ENCODE measurements around the gene CCSER1.
A peak's percentile ranks its signal among the peaks of the same experiment; 100 is the strongest.

The CCSER1 gene

GRCh38 chr4:90148574-90149148 is 21.5 kb downstream of the CCSER1 start:
- no peak for DNase-seq (ENCODE audit: low spot score)
- no peak overlapping the region for H3K23ac ChIP-seq (ENCODE audit: low read depth, low read length, poor library complexity)
- no peak overlapping the region for H3K4me3 ChIP-seq (ENCODE audit: low read length in 2 of 2)
- no peak overlapping the region for H3K18ac ChIP-seq (ENCODE audit: low read length)
- peaks cover 0 to 5% of the 10 kb centered on the region in 2 donors for H3K4me1 ChIP-seq (ENCODE audit: control insufficient read depth in 2 of 2, insufficient read depth in 1 of 2, low read depth in 1 of 2, low read length in 2 of 2)
- H3K9me3 ChIP-seq (replicated peaks in 1 of 2; ENCODE audit: control insufficient read depth in 2 of 2, insufficient read depth in 1 of 2, low read depth in 1 of 2, low read length in 2 of 2) = no peaks in the 10 kb centered on the region
- no CpG with 5 or more reads among the region's 2 CpGs for WGBS, 2 donors (ENCODE audit: extremely low coverage in 2 of 2, insufficient read length in 2 of 2, insufficient replicate concordance in 1 of 2)
- H3K36me3 ChIP-seq (replicated peaks in 1 of 2; ENCODE audit: control insufficient read depth in 2 of 2, insufficient read depth in 2 of 2, low read length in 2 of 2) = no peaks in the 10 kb centered on the region
- no peak overlapping the region for H2BK5ac ChIP-seq (ENCODE audit: low read length)
- no peaks in the 10 kb centered on the region for H3K27me3 ChIP-seq (ENCODE audit: control insufficient read depth in 3 of 3, insufficient read depth in 3 of 3, low read depth in 1 of 3, low read length in 3 of 3)
- no peak overlapping the region for H2AK5ac ChIP-seq (ENCODE audit: low read depth, low read length)
- no peak overlapping the region for H3K9ac ChIP-seq (ENCODE audit: low read depth, low read length, poor library complexity)
- H4K8ac ChIP-seq (ENCODE audit: low read depth, low read length) = no peak overlapping the region
- no peak overlapping the region for H3K4me2 ChIP-seq (ENCODE audit: insufficient read depth, low read length, poor library complexity, severe bottlenecking)
- H2BK120ac ChIP-seq (ENCODE audit: low read depth, low read length) = no peak overlapping the region
- no peak overlapping the region for H4K91ac ChIP-seq (ENCODE audit: low read depth, low read length, poor library complexity)
- no peak overlapping the region for H3K14ac ChIP-seq (ENCODE audit: low read length)
- no peak overlapping the region for H3K27ac ChIP-seq (replicated peaks; ENCODE audit: low read length)
- no peak overlapping the region for H2AFZ ChIP-seq (ENCODE audit: low read length)
- H3K79me1 ChIP-seq (ENCODE audit: low read depth, low read length) = no peaks in the 10 kb centered on the region
- H2BK12ac ChIP-seq (ENCODE audit: low read length) = no peak overlapping the region
- no peak overlapping the region for H3K4ac ChIP-seq (ENCODE audit: low read length)
- H2BK15ac ChIP-seq (ENCODE audit: low read length) = no peak overlapping the region

- no peaks in the 10 kb centered on the region for H3K27me3 ChIP-seq (ENCODE audit: control insufficient read depth in 3 of 3, insufficient read depth in 3 of 3, low read depth in 1 of 3, low read length in 3 of 3)
- no peak overlapping the region for H2BK120ac ChIP-seq (ENCODE audit: low read depth, low read length)
- H2BK15ac ChIP-seq (ENCODE audit: low read length) = no peak overlapping the region
- no peaks in the 10 kb centered on the region for H3K4me1 ChIP-seq (ENCODE audit: control insufficient read depth in 2 of 2, insufficient read depth in 1 of 2, low read depth in 1 of 2, low read length in 2 of 2)
- no peaks in the 10 kb centered on the region for H3K9me3 ChIP-seq (replicated peaks in 1 of 2; ENCODE audit: control insufficient read depth in 2 of 2, insufficient read depth in 1 of 2, low read depth in 1 of 2, low read length in 2 of 2)
- H3K4me3 ChIP-seq (ENCODE audit: low read length in 2 of 2) = no peak overlapping the region
- no peak overlapping the region for H4K8ac ChIP-seq (ENCODE audit: low read depth, low read length)
- no peak overlapping the region for H3K18ac ChIP-seq (ENCODE audit: low read length)
- no peak overlapping the region for H3K27ac ChIP-seq (replicated peaks; ENCODE audit: low read length)
- no peaks in the 10 kb centered on the region for H3K79me1 ChIP-seq (ENCODE audit: low read depth, low read length)
- no peak for DNase-seq (ENCODE audit: low spot score)
- no peak overlapping the region for H3K4ac ChIP-seq (ENCODE audit: low read length)
- H2AK5ac ChIP-seq (ENCODE audit: low read depth, low read length) = no peak overlapping the region
- no peak overlapping the region for H3K14ac ChIP-seq (ENCODE audit: low read length)
- no peak overlapping the region for H3K23ac ChIP-seq (ENCODE audit: low read depth, low read length, poor library complexity)
- H2BK5ac ChIP-seq (ENCODE audit: low read length) = no peak overlapping the region
- no peak overlapping the region for H4K91ac ChIP-seq (ENCODE audit: low read depth, low read length, poor library complexity)
- H2BK12ac ChIP-seq (ENCODE audit: low read length) = no peak overlapping the region
- H2AFZ ChIP-seq (ENCODE audit: low read length) = no peak overlapping the region
- H3K9ac ChIP-seq (ENCODE audit: low read depth, low read length, poor library complexity) = no peak overlapping the region
- no peak overlapping the region for H3K4me2 ChIP-seq (ENCODE audit: insufficient read depth, low read length, poor library complexity, severe bottlenecking)
- no peaks in the 10 kb centered on the region for H3K36me3 ChIP-seq (replicated peaks in 1 of 2; ENCODE audit: control insufficient read depth in 2 of 2, insufficient read depth in 2 of 2, low read length in 2 of 2)
Observed at GRCh38 chr4:90152024-90152423, 24.8 kb downstream of the CCSER1 start.

GRCh38 chr4:90159193-90159592 is 32.0 kb downstream of the CCSER1 start:
- no peak overlapping the region for H2AK5ac ChIP-seq (ENCODE audit: low read depth, low read length)
- H2BK120ac ChIP-seq (ENCODE audit: low read depth, low read length) = no peak overlapping the region
- no peaks in the 10 kb centered on the region for H3K36me3 ChIP-seq (replicated peaks in 1 of 2; ENCODE audit: control insufficient read depth in 2 of 2, insufficient read depth in 2 of 2, low read length in 2 of 2)
- H4K8ac ChIP-seq (ENCODE audit: low read depth, low read length) = no peak overlapping the region
- H3K23ac ChIP-seq (ENCODE audit: low read depth, low read length, poor library complexity) = no peak overlapping the region
- no peak overlapping the region for H3K14ac ChIP-seq (ENCODE audit: low read length)
- no peak overlapping the region for H2BK15ac ChIP-seq (ENCODE audit: low read length)
- H3K9ac ChIP-seq (ENCODE audit: low read depth, low read length, poor library complexity) = no peak overlapping the region
- H2AFZ ChIP-seq (ENCODE audit: low read length) = no peak overlapping the region
- H3K27ac ChIP-seq (replicated peaks; ENCODE audit: low read length) = no peak overlapping the region
- no peak overlapping the region for H4K91ac ChIP-seq (ENCODE audit: low read depth, low read length, poor library complexity)
- no peak overlapping the region for H3K4me2 ChIP-seq (ENCODE audit: insufficient read depth, low read length, poor library complexity, severe bottlenecking)
- H3K27me3 ChIP-seq (ENCODE audit: control insufficient read depth in 3 of 3, insufficient read depth in 3 of 3, low read depth in 1 of 3, low read length in 3 of 3) = no peaks in the 10 kb centered on the region
- no peak overlapping the region for H3K4me3 ChIP-seq (ENCODE audit: low read length in 2 of 2)
- no peak overlapping the region for H2BK12ac ChIP-seq (ENCODE audit: low read length)
- no peak overlapping the region for H2BK5ac ChIP-seq (ENCODE audit: low read length)
- H3K4ac ChIP-seq (ENCODE audit: low read length) = no peak overlapping the region
- WGBS, 2 donors (ENCODE audit: extremely low coverage in 2 of 2, insufficient read length in 2 of 2, insufficient replicate concordance in 1 of 2) = no CpG with 5 or more reads among the region's 1 CpG
- no peaks in the 10 kb centered on the region for H3K4me1 ChIP-seq (ENCODE audit: control insufficient read depth in 2 of 2, insufficient read depth in 1 of 2, low read depth in 1 of 2, low read length in 2 of 2)
- H3K79me1 ChIP-seq (ENCODE audit: low read depth, low read length) = no peaks in the 10 kb centered on the region
- no peak for DNase-seq (ENCODE audit: low spot score)
- H3K9me3 ChIP-seq (replicated peaks in 1 of 2; ENCODE audit: control insufficient read depth in 2 of 2, insufficient read depth in 1 of 2, low read depth in 1 of 2, low read length in 2 of 2) = no peaks in the 10 kb centered on the region
- no peak overlapping the region for H3K18ac ChIP-seq (ENCODE audit: low read length)

GRCh38 chr4:90160044-90160443 is 32.9 kb downstream of the CCSER1 start:
- H3K4me2 ChIP-seq (ENCODE audit: insufficient read depth, low read length, poor library complexity, severe bottlenecking) = no peak overlapping the region
- H3K27ac ChIP-seq (replicated peaks; ENCODE audit: low read length) = no peak overlapping the region
- H2BK15ac ChIP-seq (ENCODE audit: low read length) = no peak overlapping the region
- no peak overlapping the region for H3K9ac ChIP-seq (ENCODE audit: low read depth, low read length, poor library complexity)
- H3K4ac ChIP-seq (ENCODE audit: low read length) = no peak overlapping the region
- H3K14ac ChIP-seq (ENCODE audit: low read length) = peak overlapping the region; percentile 71
- H3K4me1 ChIP-seq (ENCODE audit: control insufficient read depth in 2 of 2, insufficient read depth in 1 of 2, low read depth in 1 of 2, low read length in 2 of 2) = no peaks in the 10 kb centered on the region
- H4K8ac ChIP-seq (ENCODE audit: low read depth, low read length) = no peak overlapping the region
- no peak overlapping the region for H3K4me3 ChIP-seq (ENCODE audit: low read length in 2 of 2)
- no peaks in the 10 kb centered on the region for H3K79me1 ChIP-seq (ENCODE audit: low read depth, low read length)
- no peak for DNase-seq (ENCODE audit: low spot score)
- no peaks in the 10 kb centered on the region for H3K36me3 ChIP-seq (replicated peaks in 1 of 2; ENCODE audit: control insufficient read depth in 2 of 2, insufficient read depth in 2 of 2, low read length in 2 of 2)
- H2AK5ac ChIP-seq (ENCODE audit: low read depth, low read length) = no peak overlapping the region
- no CpG with 5 or more reads among the region's 1 CpG for WGBS, 2 donors (ENCODE audit: extremely low coverage in 2 of 2, insufficient read length in 2 of 2, insufficient replicate concordance in 1 of 2)
- no peak overlapping the region for H2BK120ac ChIP-seq (ENCODE audit: low read depth, low read length)
- H3K23ac ChIP-seq (ENCODE audit: low read depth, low read length, poor library complexity) = no peak overlapping the region
- no peak overlapping the region for H3K18ac ChIP-seq (ENCODE audit: low read length)
- no peaks in the 10 kb centered on the region for H3K27me3 ChIP-seq (ENCODE audit: control insufficient read depth in 3 of 3, insufficient read depth in 3 of 3, low read depth in 1 of 3, low read length in 3 of 3)
- no peak overlapping the region for H2AFZ ChIP-seq (ENCODE audit: low read length)
- no peak overlapping the region for H2BK5ac ChIP-seq (ENCODE audit: low read length)
- H2BK12ac ChIP-seq (ENCODE audit: low read length) = no peak overlapping the region
- no peaks in the 10 kb centered on the region for H3K9me3 ChIP-seq (replicated peaks in 1 of 2; ENCODE audit: control insufficient read depth in 2 of 2, insufficient read depth in 1 of 2, low read depth in 1 of 2, low read length in 2 of 2)
- no peak overlapping the region for H4K91ac ChIP-seq (ENCODE audit: low read depth, low read length, poor library complexity)
